Parathyroid adenoma (tissue), 2 donors: Measurements from ENCODE around the gene AVL9.

ENCODE experiments used
- H2AFZ ChIP-seq: fragments of 300-600 bp; sonication (generic); one replicate; pipeline ENCODE4 v1.7.0; 2017; ENCODE audit warnings: antibody characterized with exemption, mild to moderate bottlenecking
- H3K27ac ChIP-seq: fragments of 300-600 bp; sonication (generic); one replicate; pipeline ENCODE4 v1.7.0; 2017
- H3K27me3 ChIP-seq: fragments of 300-600 bp; sonication (generic); one replicate; pipeline ENCODE4 v1.7.0; 2017; ENCODE audit warnings: low read length; ENCODE audit not compliant: control insufficient read depth, insufficient read depth
- H3K36me3 ChIP-seq: fragments of 300-600 bp; sonication (generic); one replicate; pipeline ENCODE4 v1.7.0; 2017; ENCODE audit warnings: low read length; ENCODE audit not compliant: control insufficient read depth, insufficient read depth
- H3K4me1 ChIP-seq: fragments of 300-600 bp; sonication (generic); one replicate; pipeline ENCODE4 v1.7.0; 2017; ENCODE audit warnings: control low read depth
- H3K4me2 ChIP-seq: fragments of 300-600 bp; sonication (generic); one replicate; pipeline ENCODE4 v1.7.0; 2017; ENCODE audit warnings: low read length
- H3K4me3 ChIP-seq: fragments of 300-600 bp; sonication (generic); one replicate; pipeline ENCODE4 v1.7.0; 2017; ENCODE audit warnings: low read depth, low read length
- H3K79me2 ChIP-seq: fragments of 300-600 bp; sonication (generic); one replicate; pipeline ENCODE4 v1.7.0; 2017; ENCODE audit warnings: control low read depth
- H3K9ac ChIP-seq: fragments of 300-600 bp; sonication (generic); one replicate; pipeline ENCODE4 v1.7.0; 2017; ENCODE audit warnings: mild to moderate bottlenecking
- H3K9me3 ChIP-seq: fragments of 300-600 bp; sonication (generic); one replicate; pipeline ENCODE4 v1.7.0; 2017; ENCODE audit warnings: low read length; ENCODE audit not compliant: control insufficient read depth
- TF ChIP-seq, protein P1 (sequence below): fragments of 300-600 bp; sonication (generic); IDR thresholded peaks from one replicate; pipeline ENCODE4 v1.7.0; 2017; ENCODE audit warnings: antibody characterized with exemption, mild to moderate bottlenecking
- donor health status: primary hyperparathyroidism.

AVL9 gene

DNA sequence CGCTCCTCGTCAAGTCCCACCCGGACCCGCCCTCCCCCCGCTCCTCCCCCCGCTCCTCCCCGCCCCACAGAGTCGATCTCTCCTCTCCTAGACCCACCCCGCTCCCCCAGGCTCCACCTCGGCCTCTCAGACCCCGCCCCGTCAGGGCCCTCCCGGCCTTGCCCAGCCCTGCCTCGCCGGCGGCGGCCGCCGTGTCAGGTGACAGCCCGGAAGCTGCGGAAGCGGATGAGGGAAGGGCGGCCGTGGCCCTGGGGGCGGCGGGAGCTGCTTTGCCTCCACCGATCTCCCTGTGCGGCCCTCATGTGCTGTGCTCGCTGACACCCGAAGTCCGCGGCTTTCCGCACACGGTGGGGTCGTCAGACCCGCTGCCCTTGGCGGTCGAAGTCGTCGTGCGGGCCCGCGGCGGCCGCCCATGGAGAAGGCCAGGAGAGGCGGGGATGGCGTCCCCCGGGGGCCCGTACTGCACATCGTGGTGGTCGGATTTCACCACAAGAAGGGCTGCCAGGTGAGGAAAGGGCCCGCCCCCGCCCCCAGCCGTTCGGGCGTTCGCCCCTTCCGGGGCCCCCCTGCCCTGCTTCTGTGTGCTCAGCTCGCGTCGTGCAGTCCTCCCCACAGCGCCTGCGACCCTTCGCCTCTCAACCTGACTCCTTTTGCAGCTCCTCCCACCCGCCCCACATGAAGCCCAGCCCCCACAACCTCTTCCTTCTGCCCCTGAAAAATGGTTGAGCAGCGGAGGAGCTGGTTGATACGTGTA, at the start of gene AVL9:
AVL9 (plus strand) TSS at position 192 of the 754 bp plus-strand sequence; CDS start at position 413, 221 bp downstream.
- peaks cover 4% of the 10 kb centered on the region for H3K4me1 ChIP-seq
- H3K79me2 ChIP-seq, result peaks cover 22% of the 10 kb centered on the region
- H3K9me3 ChIP-seq, result no peaks in the 10 kb centered on the region
- H3K27ac ChIP-seq, result peak within 1 kb of the TSS; percentile 90
- H3K4me2 ChIP-seq, result peak within 1 kb of the TSS; percentile 84
- no peaks in the 10 kb centered on the region for H3K36me3 ChIP-seq
- TF ChIP-seq, protein P1, sequence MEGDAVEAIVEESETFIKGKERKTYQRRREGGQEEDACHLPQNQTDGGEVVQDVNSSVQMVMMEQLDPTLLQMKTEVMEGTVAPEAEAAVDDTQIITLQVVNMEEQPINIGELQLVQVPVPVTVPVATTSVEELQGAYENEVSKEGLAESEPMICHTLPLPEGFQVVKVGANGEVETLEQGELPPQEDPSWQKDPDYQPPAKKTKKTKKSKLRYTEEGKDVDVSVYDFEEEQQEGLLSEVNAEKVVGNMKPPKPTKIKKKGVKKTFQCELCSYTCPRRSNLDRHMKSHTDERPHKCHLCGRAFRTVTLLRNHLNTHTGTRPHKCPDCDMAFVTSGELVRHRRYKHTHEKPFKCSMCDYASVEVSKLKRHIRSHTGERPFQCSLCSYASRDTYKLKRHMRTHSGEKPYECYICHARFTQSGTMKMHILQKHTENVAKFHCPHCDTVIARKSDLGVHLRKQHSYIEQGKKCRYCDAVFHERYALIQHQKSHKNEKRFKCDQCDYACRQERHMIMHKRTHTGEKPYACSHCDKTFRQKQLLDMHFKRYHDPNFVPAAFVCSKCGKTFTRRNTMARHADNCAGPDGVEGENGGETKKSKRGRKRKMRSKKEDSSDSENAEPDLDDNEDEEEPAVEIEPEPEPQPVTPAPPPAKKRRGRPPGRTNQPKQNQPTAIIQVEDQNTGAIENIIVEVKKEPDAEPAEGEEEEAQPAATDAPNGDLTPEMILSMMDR, result no peak
- peak within 1 kb of the TSS; percentile 97 for H2AFZ ChIP-seq
- H3K4me3 ChIP-seq, result peak within 1 kb of the TSS; percentile 95
- no peaks in the 10 kb centered on the region for H3K27me3 ChIP-seq
- peak within 1 kb of the TSS; percentile 78 for H3K9ac ChIP-seq

DNA sequence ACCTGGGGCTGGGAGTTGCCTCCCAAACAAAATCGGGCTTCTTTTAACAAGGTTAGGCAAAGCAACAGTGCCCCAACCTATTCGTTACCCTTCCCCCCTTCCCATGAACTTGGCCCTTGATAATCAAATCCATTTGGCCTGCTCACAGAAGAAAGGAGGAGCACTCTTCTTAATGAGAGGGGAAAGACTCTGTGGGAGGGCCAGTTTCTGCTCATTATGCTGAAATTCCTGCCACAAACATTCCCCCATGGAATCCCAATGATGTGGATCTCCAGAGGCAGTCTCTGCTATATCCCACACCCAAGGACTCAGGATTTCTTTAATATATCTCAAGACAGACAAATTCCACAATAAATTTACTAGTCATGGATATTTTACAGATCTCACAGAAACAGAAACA, 48.1 kb upstream of the AVL9 start:
- Histone ChIP-seq H3K79me2 (no peaks in the 10 kb centered on the region), H3K4me2 (no peak overlapping the region), H3K4me3 (no peak overlapping the region), H3K27ac (no peak overlapping the region), H3K27me3 (no peaks in the 10 kb centered on the region), H2AFZ (no peak overlapping the region), H3K9me3 (no peaks in the 10 kb centered on the region), H3K9ac (no peak overlapping the region), H3K36me3 (no peaks in the 10 kb centered on the region), H3K4me1 (no peaks in the 10 kb centered on the region)
- TF ChIP-seq, protein P1, result no peak

DNA sequence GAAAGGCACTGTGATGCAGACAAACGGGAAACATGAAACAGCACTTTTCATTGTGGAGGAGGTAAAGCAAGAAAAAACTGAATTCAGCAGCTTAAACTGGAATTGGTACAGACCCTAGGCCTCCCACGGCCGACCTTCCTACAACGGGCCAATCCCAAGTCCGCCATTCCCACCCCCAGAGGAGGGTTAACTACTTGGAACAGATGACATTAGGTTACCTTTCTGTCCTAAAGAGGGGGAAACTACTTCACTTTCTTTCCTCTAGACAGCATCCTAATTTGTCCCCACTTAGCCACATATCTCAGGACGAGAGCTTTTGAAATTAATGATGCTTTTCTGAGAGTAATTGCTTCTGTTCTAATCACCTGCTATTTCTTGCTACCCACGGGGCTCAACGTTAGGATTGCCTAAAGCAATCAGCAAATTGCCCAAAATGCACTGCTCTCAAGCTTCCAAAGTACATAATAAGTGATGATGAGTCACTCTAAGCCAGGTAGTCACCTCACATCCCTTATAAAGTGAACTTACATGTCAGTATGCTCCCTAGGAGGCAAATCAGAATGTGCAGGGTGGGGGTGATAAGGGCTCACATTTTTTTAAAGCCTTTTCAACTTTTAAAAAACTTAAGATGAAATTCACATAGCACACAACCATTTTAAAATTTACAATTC, 41.8 kb upstream of the AVL9 start:
- Histone ChIP-seq H3K4me2 (no peak overlapping the region), H3K79me2 (no peaks in the 10 kb centered on the region), H2AFZ (no peak overlapping the region), H3K9me3 (no peaks in the 10 kb centered on the region), H3K4me1 (no peaks in the 10 kb centered on the region), H3K36me3 (no peaks in the 10 kb centered on the region), H3K9ac (no peak overlapping the region), H3K27ac (no peak overlapping the region), H3K27me3 (no peaks in the 10 kb centered on the region), H3K4me3 (no peak overlapping the region)
- TF ChIP-seq, protein P1, result no peak

DNA sequence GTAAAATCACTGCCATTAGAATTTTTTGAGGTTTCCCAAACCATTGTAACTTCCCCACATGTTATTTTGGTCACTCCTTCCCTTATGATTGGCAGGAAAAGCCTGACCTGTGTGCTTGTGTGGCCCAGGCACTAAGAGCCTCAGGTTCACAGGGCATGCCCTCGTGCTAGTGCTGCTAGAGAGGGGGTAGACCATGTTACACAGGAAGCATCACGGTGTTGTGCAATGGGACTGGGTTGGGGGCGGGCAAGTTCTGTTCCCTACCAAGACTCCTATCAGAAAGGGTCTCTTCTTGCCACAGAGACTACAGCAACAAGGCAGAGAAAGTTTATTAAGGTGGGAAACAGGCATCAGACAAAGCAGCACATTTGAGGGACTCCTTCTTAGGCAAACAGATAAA, 37.3 kb upstream of the AVL9 start:
- Histone ChIP-seq H3K27ac (no peak overlapping the region), H3K27me3 (no peaks in the 10 kb centered on the region), H3K4me2 (no peak overlapping the region), H3K9ac (no peak overlapping the region), H3K4me1 (no peaks in the 10 kb centered on the region), H2AFZ (no peak overlapping the region), H3K79me2 (no peaks in the 10 kb centered on the region), H3K9me3 (no peaks in the 10 kb centered on the region), H3K4me3 (no peak overlapping the region), H3K36me3 (no peaks in the 10 kb centered on the region)
- TF ChIP-seq, protein P1, result no peak
